ENCODE data around the gene LIPJ. TPM values are rescaled to one million over a fixed set of nuclear protein-coding genes. Genes with fewer than 3 reads are reported as not detected.

LIPJ gene
- total RNA-seq, 1 experiment from 2014 or later: not detected

- no peaks in the 10 kb centered on the region for H3K9me3 Mint-ChIP-seq
- DNase-seq: no peak
- Histone ChIP-seq H3K14ac (ENCODE audit: insufficient read depth, low read length) (no peak overlapping the region), H3K9ac (ENCODE audit: extremely low read depth, insufficient read length, low read length) (no peak overlapping the region), H3K23ac (ENCODE audit: insufficient read length, low read depth, low read length) (no peak overlapping the region), H3K79me1 (ENCODE audit: insufficient read depth, low read depth, low read length, poor library complexity, severe bottlenecking) (no peaks in the 10 kb centered on the region), H3K27ac (ENCODE audit: insufficient read length, low read depth, low read length) (no peak overlapping the region), H4K8ac (replicated peaks; ENCODE audit: insufficient read length, low read depth, low read length) (no peak overlapping the region), H3K4me1 (ENCODE audit: insufficient read depth, low read length) (no peaks in the 10 kb centered on the region), H4K5ac (ENCODE audit: insufficient read length, low read depth, low read length) (no peak overlapping the region), H4K20me1 (ENCODE audit: control insufficient read depth, insufficient read depth, insufficient read length) (no peaks in the 10 kb centered on the region), H3K23me2 (ENCODE audit: insufficient read length, low read depth, low read length, poor library complexity, severe bottlenecking) (no peaks in the 10 kb centered on the region), H3K18ac (ENCODE audit: insufficient read length, low read depth, low read length) (no peak overlapping the region), H3K27me3 (ENCODE audit: insufficient read depth, low read length) (no peaks in the 10 kb centered on the region), H2AFZ (ENCODE audit: low read length) (no peak overlapping the region), H2BK5ac (ENCODE audit: insufficient read length, low read length) (no peak overlapping the region), H2BK15ac (ENCODE audit: low read depth, low read length) (no peak overlapping the region), H2AK5ac (ENCODE audit: insufficient read length, low read length) (no peak overlapping the region), H3K4ac (ENCODE audit: low read depth, low read length) (no peak overlapping the region), H2BK12ac (ENCODE audit: insufficient read length, low read depth, low read length) (no peak overlapping the region), H3K4me2 (ENCODE audit: insufficient read depth, insufficient read length, low read length) (no peak overlapping the region), H2BK20ac (ENCODE audit: low read depth, low read length, poor library complexity, severe bottlenecking) (no peak overlapping the region), H4K91ac (ENCODE audit: insufficient read length, low read depth, low read length) (no peak overlapping the region), H3T11ph (ENCODE audit: low read length) (no peak overlapping the region), H3K56ac (ENCODE audit: insufficient read length, low read depth, low read length) (no peak overlapping the region), H3K79me2 (ENCODE audit: insufficient read depth, low read length) (no peaks in the 10 kb centered on the region), H2BK120ac (ENCODE audit: low read depth, low read length, poor library complexity, severe bottlenecking) (no peak overlapping the region), H3K9me3 (ENCODE audit: control insufficient read depth, low read depth, low read length) (no peaks in the 10 kb centered on the region)
- no CpG with 5 or more reads among the region's 2 CpGs for WGBS (ENCODE audit: extremely low coverage, insufficient read length, low lambda C conversion rate)
- no peak overlapping the region for H3K27ac Mint-ChIP-seq
- no peaks in the 10 kb centered on the region for H3K4me1 Mint-ChIP-seq
- no peak overlapping the region for H3K4me3 Mint-ChIP-seq
- TF ChIP-seq, protein P1, sequence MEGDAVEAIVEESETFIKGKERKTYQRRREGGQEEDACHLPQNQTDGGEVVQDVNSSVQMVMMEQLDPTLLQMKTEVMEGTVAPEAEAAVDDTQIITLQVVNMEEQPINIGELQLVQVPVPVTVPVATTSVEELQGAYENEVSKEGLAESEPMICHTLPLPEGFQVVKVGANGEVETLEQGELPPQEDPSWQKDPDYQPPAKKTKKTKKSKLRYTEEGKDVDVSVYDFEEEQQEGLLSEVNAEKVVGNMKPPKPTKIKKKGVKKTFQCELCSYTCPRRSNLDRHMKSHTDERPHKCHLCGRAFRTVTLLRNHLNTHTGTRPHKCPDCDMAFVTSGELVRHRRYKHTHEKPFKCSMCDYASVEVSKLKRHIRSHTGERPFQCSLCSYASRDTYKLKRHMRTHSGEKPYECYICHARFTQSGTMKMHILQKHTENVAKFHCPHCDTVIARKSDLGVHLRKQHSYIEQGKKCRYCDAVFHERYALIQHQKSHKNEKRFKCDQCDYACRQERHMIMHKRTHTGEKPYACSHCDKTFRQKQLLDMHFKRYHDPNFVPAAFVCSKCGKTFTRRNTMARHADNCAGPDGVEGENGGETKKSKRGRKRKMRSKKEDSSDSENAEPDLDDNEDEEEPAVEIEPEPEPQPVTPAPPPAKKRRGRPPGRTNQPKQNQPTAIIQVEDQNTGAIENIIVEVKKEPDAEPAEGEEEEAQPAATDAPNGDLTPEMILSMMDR (conservative IDR thresholded peaks at IDR 0.05): no peak
- H3K36me3 Mint-ChIP-seq (ENCODE audit: insufficient read depth in 1 of 3, low read depth in 3 of 3): no peaks in the 10 kb centered on the region
- peaks cover 5% of the 10 kb centered on the region; the same call in 1 of the 2 replicates for H3K27me3 Mint-ChIP-seq (ENCODE audit: low read depth)
These were observed 60.6 kb downstream of the LIPJ start for GRCh38 chr10:88647061-88647615.
